Astrocyte of the spinal cord (primary cell): ENCODE data around the gene RHBDF2.

Experiments
- DNase-seq: peaks from one replicate; pipeline ENCODE4 v3.0.0; 2011; ENCODE audit warnings: low read depth, low spot score
- H3K4me3 ChIP-seq: 2 replicates; pipeline ENCODE4 v1.5.1; 2011; ENCODE audit warnings: low read depth, mild to moderate bottlenecking, low read length, moderate library complexity
- CTCF ChIP-seq: IDR thresholded peaks from 2 replicates; pipeline ENCODE4 v1.5.1; 2012; ENCODE audit warnings: low read depth, mild to moderate bottlenecking, low read length, inconsistent platforms
- in situ Hi-C: cut with HindIII; loops from 2 replicates; pipeline ENCODE4 v1.10.0; 2017; ENCODE audit warnings: low sequenced_read_pairs

Gene RHBDF2

GRCh38 chr17:76501018-76501826 lies at the start of gene RHBDF2:
Gene RHBDF2, minus strand, starts transcription at chr17:76501423. Its CDS starts 19,899 bp downstream, at chr17:76481524.
- DNase-seq, result peak; percentile 75
- H3K4me3 ChIP-seq, result peak within 1 kb of the TSS; percentile 75
- in situ Hi-C loops, result no loop called here
- TF ChIP-seq CTCF, result no peak

GRCh38 chr17:76549539-76549938 lies 48.3 kb upstream of the RHBDF2 start:
- H3K4me3 ChIP-seq, result no peak overlapping the region
- DNase-seq, result no peak
- no peak for TF ChIP-seq CTCF
- in situ Hi-C loops, result no loop called here

GRCh38 chr17:76549215-76549518 lies 47.9 kb upstream of the RHBDF2 start:
- H3K4me3 ChIP-seq, result no peak overlapping the region
- in situ Hi-C loops, result no loop called here
- no peak for DNase-seq
- no peak for TF ChIP-seq CTCF

GRCh38 chr17:76548378-76549214 lies 47.4 kb upstream of the RHBDF2 start:
- H3K4me3 ChIP-seq, result no peak overlapping the region
- TF ChIP-seq CTCF, result no peak
- no peak for DNase-seq
- in situ Hi-C loops, result no loop called here

- in situ Hi-C loops, result no loop called here
- no peak overlapping the region for H3K4me3 ChIP-seq
These were observed 46.5 kb upstream of the RHBDF2 start for GRCh38 chr17:76547642-76548202.

More at GRCh38 chr17:76547642-76548202, 46.5 kb upstream of the RHBDF2 start:
- DNase-seq, result no peak
- no peak for TF ChIP-seq CTCF
